Stomach (tissue), 4 donors: Measurements from ENCODE around the gene RPS3.
"Not testable (repeated sequence)": the region's sequence is repeated elsewhere in the genome, so short reads cannot be mapped to it uniquely, and the experiment has no call there.

Experiments used
- EP300 ChIP-seq: sonication (generic); formaldehyde crosslinking; IDR thresholded peaks from one replicate; pipeline ENCODE4 v1.6.1; 2017; ENCODE audit warnings: antibody characterized with exemption
- POLR2AphosphoS5 ChIP-seq, 3 donors: sonication (generic); formaldehyde crosslinking; IDR thresholded peaks; one replicate each; pipeline ENCODE4 v1.6.1; 2016; ENCODE audit warnings: antibody characterized with exemption in 3 of 3
- TF ChIP-seq, protein P1 (sequence below), 7 experiments: fragments of 450-650 bp in 4 of 7; fragments of 200-600 bp in 3 of 7; sonication (generic) in 3 of 7; IDR thresholded peaks; one replicate each; pipeline ENCODE4 v1.5.1; 2016 to 2019; ENCODE audit warnings: antibody characterized with exemption in 7 of 7, control low read depth in 2 of 7, mild to moderate bottlenecking in 1 of 7

DNA sequence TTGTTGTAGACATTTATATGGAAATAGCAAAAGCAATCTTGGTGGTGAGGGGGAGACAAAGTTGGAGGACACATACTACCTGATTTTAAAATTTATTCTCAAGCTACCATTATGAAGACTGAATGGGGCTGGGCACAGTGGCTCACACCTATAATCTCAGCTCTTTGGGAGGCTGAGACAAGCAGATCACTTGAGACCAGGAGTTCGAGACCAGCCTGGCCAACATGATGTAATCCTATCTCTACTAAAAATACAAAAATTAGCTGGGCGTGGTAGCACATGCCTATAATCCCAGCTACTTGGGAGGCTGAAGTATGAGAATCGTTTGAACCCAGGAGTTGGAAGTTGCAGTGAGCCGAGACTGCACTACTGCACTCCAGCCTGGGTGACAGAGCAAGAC is 37.0 kb upstream of the RPS3 start:
- TF ChIP-seq, protein P1, sequence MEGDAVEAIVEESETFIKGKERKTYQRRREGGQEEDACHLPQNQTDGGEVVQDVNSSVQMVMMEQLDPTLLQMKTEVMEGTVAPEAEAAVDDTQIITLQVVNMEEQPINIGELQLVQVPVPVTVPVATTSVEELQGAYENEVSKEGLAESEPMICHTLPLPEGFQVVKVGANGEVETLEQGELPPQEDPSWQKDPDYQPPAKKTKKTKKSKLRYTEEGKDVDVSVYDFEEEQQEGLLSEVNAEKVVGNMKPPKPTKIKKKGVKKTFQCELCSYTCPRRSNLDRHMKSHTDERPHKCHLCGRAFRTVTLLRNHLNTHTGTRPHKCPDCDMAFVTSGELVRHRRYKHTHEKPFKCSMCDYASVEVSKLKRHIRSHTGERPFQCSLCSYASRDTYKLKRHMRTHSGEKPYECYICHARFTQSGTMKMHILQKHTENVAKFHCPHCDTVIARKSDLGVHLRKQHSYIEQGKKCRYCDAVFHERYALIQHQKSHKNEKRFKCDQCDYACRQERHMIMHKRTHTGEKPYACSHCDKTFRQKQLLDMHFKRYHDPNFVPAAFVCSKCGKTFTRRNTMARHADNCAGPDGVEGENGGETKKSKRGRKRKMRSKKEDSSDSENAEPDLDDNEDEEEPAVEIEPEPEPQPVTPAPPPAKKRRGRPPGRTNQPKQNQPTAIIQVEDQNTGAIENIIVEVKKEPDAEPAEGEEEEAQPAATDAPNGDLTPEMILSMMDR (IDR thresholded peaks at IDR 0.05) = not testable (repeated sequence)
- not testable (repeated sequence) for TF ChIP-seq POLR2AphosphoS5 (IDR thresholded peaks at IDR 0.05); EP300
